T-helper 2 cell (primary cell): ENCODE data around the gene LHX8.

Experiments
- DNase-seq, 5 experiments: peaks; one replicate each; pipeline versions ENCODE4 v3.0.0 to v3.0.0-alpha.2; 2012 to 2022

LHX8 gene

DNA sequence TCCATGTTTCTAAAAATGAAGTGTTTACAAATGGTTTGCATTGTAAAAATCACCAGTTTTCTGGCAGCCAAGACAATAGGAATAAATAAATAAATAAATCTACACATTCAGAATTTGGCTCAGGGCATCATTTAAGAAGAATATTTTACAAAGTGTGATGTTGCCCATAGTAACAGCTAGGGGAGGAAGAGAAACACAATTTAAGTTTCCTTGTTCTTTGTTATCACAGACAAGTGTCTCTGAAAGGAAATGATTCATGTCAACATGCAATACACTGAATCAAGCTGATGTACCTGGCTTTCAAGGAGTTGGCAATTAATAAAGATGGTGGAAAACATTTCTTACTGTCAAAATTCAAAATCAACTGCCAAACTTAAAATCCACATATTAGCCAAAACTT lies 74.7 kb downstream of the LHX8 start:
- DNase-seq = no peak
